ENCODE results near the gene PLA2G2D.

Gene PLA2G2D

GRCh38 chr1:20112279-20113000 is 6.9 kb downstream of the PLA2G2D start:
- no peak for DNase-seq

- DNase-seq = no peak
Measured at GRCh38 chr1:20111452-20111851, 7.9 kb downstream of the PLA2G2D start.

- DNase-seq = no peak
Measured at GRCh38 chr1:20110679-20111078, 8.7 kb downstream of the PLA2G2D start.

- no peak for DNase-seq
Measured at GRCh38 chr1:20109223-20109856, 10.0 kb downstream of the PLA2G2D start.

GRCh38 chr1:20108366-20109123 is 10.8 kb downstream of the PLA2G2D start:
- DNase-seq = no peak

GRCh38 chr1:20107796-20108195 is 11.5 kb downstream of the PLA2G2D start:
- no peak for DNase-seq

GRCh38 chr1:20107351-20107750 is 12.0 kb downstream of the PLA2G2D start:
- DNase-seq = no peak

- no peak for DNase-seq
Measured at GRCh38 chr1:20105856-20106255, 13.5 kb downstream of the PLA2G2D start.

GRCh38 chr1:20102875-20103274 is 16.5 kb downstream of the PLA2G2D start:
- no peak for DNase-seq

- DNase-seq = no peak
Measured at GRCh38 chr1:20100632-20101355, 18.5 kb downstream of the PLA2G2D start.

- no peak for DNase-seq
Measured at GRCh38 chr1:20099533-20099932, 19.8 kb downstream of the PLA2G2D start.

GRCh38 chr1:20096840-20097447 is 22.4 kb downstream of the PLA2G2D start:
- no peak for DNase-seq

- DNase-seq = no peak
Measured at GRCh38 chr1:20095564-20096434, 23.5 kb downstream of the PLA2G2D start.

GRCh38 chr1:20093940-20094391 is 25.4 kb downstream of the PLA2G2D start:
- DNase-seq = no peak

GRCh38 chr1:20093303-20093702 is 26.0 kb downstream of the PLA2G2D start:
- no peak for DNase-seq

- DNase-seq = no peak
Measured at GRCh38 chr1:20090641-20091040, 28.7 kb downstream of the PLA2G2D start.

- DNase-seq = no peak
Measured at GRCh38 chr1:20090119-20090518, 29.2 kb downstream of the PLA2G2D start.

- DNase-seq = no peak
Measured at GRCh38 chr1:20089328-20090077, 29.8 kb downstream of the PLA2G2D start.

GRCh38 chr1:20087668-20088067 is 31.7 kb downstream of the PLA2G2D start:
- DNase-seq = no peak

- no peak for DNase-seq
Measured at GRCh38 chr1:20086800-20087199, 32.5 kb downstream of the PLA2G2D start.
